ENCODE measurements around the gene SLX9. TPM values are rescaled to one million over a fixed set of nuclear protein-coding genes. Genes with fewer than 3 reads are reported as not detected.

Gene SLX9
- total RNA-seq, 4 donors from 2014 or later, result 8.1 to 46.0 (median 16.6) TPM

DNA sequence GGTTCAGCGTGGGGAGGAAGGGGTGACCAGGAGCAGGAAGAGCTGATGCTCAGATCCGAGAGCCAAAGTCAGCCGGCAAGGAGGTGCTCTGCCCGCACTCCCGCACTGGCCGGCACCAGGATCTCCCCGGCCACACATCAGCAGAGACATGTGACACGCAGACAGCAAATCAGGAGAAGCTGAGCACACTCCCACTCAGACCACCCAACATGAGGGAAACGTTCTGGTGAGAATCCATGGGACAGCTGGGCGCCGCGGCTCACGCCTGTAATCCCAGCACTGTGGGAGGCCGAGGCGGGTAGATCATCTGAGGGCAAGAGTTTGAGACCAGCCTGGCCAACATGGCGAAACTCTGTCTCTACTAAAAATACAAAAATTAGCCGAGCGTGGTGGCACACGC, 47.7 kb upstream of the SLX9 start:
- DNase-seq, result no peak
- no peaks in the 10 kb centered on the region for H3K9me3 ChIP-seq

DNA sequence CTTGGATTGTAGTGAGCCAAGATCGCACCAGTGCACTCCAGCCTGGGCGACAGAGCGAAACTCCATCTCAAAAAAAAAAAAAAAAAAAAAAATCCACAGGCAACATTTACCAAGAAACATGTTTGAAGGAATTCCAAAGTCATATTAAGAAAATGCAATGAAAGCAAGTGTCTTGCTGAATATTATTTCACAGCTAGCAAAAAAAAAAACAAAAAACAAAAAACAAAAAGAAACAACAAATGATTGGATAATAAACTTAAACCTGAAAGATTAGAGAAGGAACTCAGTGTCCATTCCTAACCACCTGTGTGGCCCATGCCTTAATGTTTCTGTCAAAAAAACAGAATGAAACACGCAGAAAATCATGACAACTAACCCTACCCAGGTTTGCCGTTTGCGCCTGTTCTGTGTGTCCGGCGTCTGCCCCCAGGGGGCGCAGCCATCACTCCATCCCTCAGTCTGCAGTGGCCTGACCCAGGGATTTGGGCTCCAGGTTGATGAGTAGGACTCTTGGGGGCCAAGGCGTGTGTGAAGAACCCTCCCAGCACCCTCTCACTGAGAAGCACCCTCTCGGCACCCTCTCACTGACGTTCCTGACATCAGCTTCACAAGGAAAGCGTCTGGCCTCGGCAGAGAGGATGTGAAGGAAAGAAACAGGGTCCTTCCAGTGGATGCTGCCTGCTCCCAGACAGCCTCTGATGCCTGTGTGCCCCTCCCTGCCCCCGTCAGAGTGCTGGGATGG, 47.1 kb upstream of the SLX9 start:
- in situ Hi-C loops (cut with MboI; ENCODE audit: low pct_ligation_motif_present in 1 of 4, low pct_unique_long_range_greater_than_20kb in 1 of 4, low sequenced_read_pairs in 3 of 4) (no loop called here), intact Hi-C loops (cut with DNase I; ENCODE audit: low total_unique reads) (no loop called here)
- H3K27ac ChIP-seq, result no peak overlapping the region
- H3K4me3 ChIP-seq, result no peak overlapping the region
- 35 to 51% methylated on average over 7 to 9 of the region's 15 CpGs for WGBS, 2 donors (ENCODE audit: low coverage in 1 of 2)
- peaks cover 0 to 3% (median 0%) of the 10 kb centered on the region in 4 donors for H3K4me1 ChIP-seq
- peaks cover 8% of the 10 kb centered on the region for H3K27me3 ChIP-seq
- TF ChIP-seq EP300 (IDR thresholded peaks at IDR 0.05; ENCODE audit: low read depth) (no peak), POLR2A (IDR thresholded peaks at IDR 0.05) (no peak), POLR2AphosphoS5 (IDR thresholded peaks at IDR 0.05) (no peak)
- TF ChIP-seq, protein P1, sequence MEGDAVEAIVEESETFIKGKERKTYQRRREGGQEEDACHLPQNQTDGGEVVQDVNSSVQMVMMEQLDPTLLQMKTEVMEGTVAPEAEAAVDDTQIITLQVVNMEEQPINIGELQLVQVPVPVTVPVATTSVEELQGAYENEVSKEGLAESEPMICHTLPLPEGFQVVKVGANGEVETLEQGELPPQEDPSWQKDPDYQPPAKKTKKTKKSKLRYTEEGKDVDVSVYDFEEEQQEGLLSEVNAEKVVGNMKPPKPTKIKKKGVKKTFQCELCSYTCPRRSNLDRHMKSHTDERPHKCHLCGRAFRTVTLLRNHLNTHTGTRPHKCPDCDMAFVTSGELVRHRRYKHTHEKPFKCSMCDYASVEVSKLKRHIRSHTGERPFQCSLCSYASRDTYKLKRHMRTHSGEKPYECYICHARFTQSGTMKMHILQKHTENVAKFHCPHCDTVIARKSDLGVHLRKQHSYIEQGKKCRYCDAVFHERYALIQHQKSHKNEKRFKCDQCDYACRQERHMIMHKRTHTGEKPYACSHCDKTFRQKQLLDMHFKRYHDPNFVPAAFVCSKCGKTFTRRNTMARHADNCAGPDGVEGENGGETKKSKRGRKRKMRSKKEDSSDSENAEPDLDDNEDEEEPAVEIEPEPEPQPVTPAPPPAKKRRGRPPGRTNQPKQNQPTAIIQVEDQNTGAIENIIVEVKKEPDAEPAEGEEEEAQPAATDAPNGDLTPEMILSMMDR (IDR thresholded peaks at IDR 0.05), result peak; percentile 85 to 88 (median 86)
- DNase-seq, result peak; percentile 74
- no peaks in the 10 kb centered on the region for H3K9me3 ChIP-seq
- no peaks in the 10 kb centered on the region for H3K36me3 ChIP-seq

More for the DNA sequence above, 47.7 kb upstream of the SLX9 start:
- TF ChIP-seq POLR2AphosphoS5 (IDR thresholded peaks at IDR 0.05) (no peak), EP300 (IDR thresholded peaks at IDR 0.05; ENCODE audit: low read depth) (no peak), POLR2A (IDR thresholded peaks at IDR 0.05) (no peak)
- TF ChIP-seq, protein P1 (IDR thresholded peaks at IDR 0.05), result no peak
- H3K4me3 ChIP-seq, result no peak overlapping the region
- intact Hi-C loops (cut with DNase I; ENCODE audit: low total_unique reads) (no loop called here), in situ Hi-C loops (cut with MboI; ENCODE audit: low pct_ligation_motif_present in 1 of 4, low pct_unique_long_range_greater_than_20kb in 1 of 4, low sequenced_read_pairs in 3 of 4) (no loop called here)
- no peaks in the 10 kb centered on the region for H3K36me3 ChIP-seq
- 56 to 88% methylated on average over 5 to 17 of the region's 19 CpGs for WGBS, 2 donors (ENCODE audit: low coverage in 1 of 2)
- H3K27me3 ChIP-seq, result peaks cover 8% of the 10 kb centered on the region
- no peaks in the 10 kb centered on the region for H3K4me1 ChIP-seq
- no peak overlapping the region for H3K27ac ChIP-seq

DNA sequence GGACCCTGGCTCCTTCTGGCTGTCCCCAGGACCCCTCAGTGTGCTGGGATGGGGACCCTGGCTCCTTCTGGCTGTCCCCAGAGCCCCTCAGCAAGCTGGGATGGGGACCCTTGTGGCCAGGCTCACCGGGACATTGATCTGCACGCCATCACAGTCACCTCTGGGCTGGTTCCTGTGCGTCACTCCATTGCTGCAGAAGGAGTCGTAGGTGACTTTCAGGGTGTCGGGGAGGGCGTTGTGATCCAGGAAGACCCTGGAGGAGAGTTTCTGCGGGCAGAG, 46.6 kb upstream of the SLX9 start:
- Histone ChIP-seq H3K27me3 (peaks cover 8% of the 10 kb centered on the region), H3K9me3 (no peaks in the 10 kb centered on the region), H3K4me1 (peaks cover 0 to 3% (median 0%) of the 10 kb centered on the region in 4 donors), H3K4me3 (no peak overlapping the region), H3K27ac (no peak overlapping the region), H3K36me3 (no peaks in the 10 kb centered on the region)
- in situ Hi-C loops (cut with MboI; ENCODE audit: low pct_ligation_motif_present in 1 of 4, low pct_unique_long_range_greater_than_20kb in 1 of 4, low sequenced_read_pairs in 3 of 4) (no loop called here), intact Hi-C loops (cut with DNase I; ENCODE audit: low total_unique reads) (no loop called here)
- TF ChIP-seq POLR2A (IDR thresholded peaks at IDR 0.05) (no peak), EP300 (IDR thresholded peaks at IDR 0.05; ENCODE audit: low read depth) (no peak), POLR2AphosphoS5 (IDR thresholded peaks at IDR 0.05) (no peak)
- TF ChIP-seq, protein P1 (IDR thresholded peaks at IDR 0.05), result no peak
- WGBS, 2 donors (ENCODE audit: low coverage in 1 of 2), result 92% methylated on average over 7 of the region's 7 CpGs; no CpG with 5 or more reads in 1 of the 2 donors
- no peak for DNase-seq

DNA sequence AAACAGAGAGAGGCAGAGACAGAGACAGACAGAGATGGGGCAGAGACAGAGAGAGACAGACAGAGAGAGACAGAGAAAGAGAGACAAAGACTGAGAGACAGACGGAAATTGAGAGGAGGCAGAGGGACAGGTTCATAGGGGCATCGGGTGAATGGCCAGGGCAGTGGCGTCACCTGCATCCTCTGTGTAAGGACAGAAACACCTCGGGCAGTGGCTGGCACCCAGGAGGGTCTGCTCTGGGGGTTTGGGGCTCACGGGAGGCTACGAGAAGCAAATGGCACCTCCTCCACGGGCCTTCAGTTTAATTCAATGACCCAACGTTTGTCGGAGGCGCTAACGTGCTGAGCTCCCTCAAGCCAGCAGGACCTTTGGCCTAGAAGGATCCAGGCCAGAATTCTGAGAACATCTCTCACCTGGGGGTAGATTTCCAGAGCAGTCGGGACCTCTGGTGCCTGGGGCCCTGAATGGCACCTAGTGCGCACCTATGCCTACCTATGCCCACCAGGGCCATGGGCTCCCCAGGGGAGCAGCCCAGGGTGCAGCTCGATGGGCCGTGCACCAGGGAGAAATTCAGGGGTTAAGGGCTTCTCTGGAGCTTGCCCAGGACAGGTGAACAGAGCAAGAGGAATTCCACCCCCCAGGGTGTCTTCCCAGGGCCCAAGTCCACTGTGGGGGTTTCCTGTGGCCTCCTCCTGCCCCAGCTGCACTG, 45.7 kb upstream of the SLX9 start:
- Histone ChIP-seq H3K4me1 (peaks cover 0 to 3% (median 0%) of the 10 kb centered on the region in 4 donors), H3K9me3 (no peaks in the 10 kb centered on the region), H3K27ac (no peak overlapping the region), H3K4me3 (no peak overlapping the region), H3K27me3 (peaks cover 8% of the 10 kb centered on the region), H3K36me3 (no peaks in the 10 kb centered on the region)
- 71 to 80% methylated on average over 4 to 15 of the region's 15 CpGs for WGBS, 2 donors (ENCODE audit: low coverage in 1 of 2)
- intact Hi-C loops (cut with DNase I; ENCODE audit: low total_unique reads) (no loop called here), in situ Hi-C loops (cut with MboI; ENCODE audit: low pct_ligation_motif_present in 1 of 4, low pct_unique_long_range_greater_than_20kb in 1 of 4, low sequenced_read_pairs in 3 of 4) (no loop called here)
- TF ChIP-seq, protein P1 (IDR thresholded peaks at IDR 0.05), result no peak
- TF ChIP-seq EP300 (IDR thresholded peaks at IDR 0.05; ENCODE audit: low read depth) (no peak), POLR2A (IDR thresholded peaks at IDR 0.05) (no peak), POLR2AphosphoS5 (IDR thresholded peaks at IDR 0.05) (no peak)
- no peak for DNase-seq

Data from transverse colon (tissue), 4 donors.